Heart left ventricle (tissue), 16 donors: ENCODE data around the gene KDM4D. TPM values are rescaled to one million over a fixed set of nuclear protein-coding genes. Genes with fewer than 3 reads are reported as not detected.

ENCODE experiments used
- ATAC-seq, 4 donors: fragments of 200-7000 bp; cut with Tn5 transposase; one replicate each; pipeline ENCODE4 v1.9.1; 2020 to 2022; ENCODE audit warnings: moderate library complexity in 4 of 4, mild to moderate bottlenecking in 3 of 4, moderate number of reproducible peaks in 1 of 4
- DNase-seq, 5 donors: peaks; one replicate each; pipeline ENCODE4 v3.0.0-alpha.2; 2020
- H3K27ac ChIP-seq, 12 donors: fragments of 200-600 bp; sonication (generic) in 4 of 12; one replicate each; pipeline versions ENCODE4 v1.5.0 to v1.8.0; 2016 to 2022; ENCODE audit warnings: mild to moderate bottlenecking in 2 of 12
- H3K27me3 ChIP-seq, 9 donors: fragments of 200-600 bp; sonication (generic) in 2 of 9; one replicate each; pipeline versions ENCODE4 v1.5.1 to v1.8.0; 2016 to 2022; ENCODE audit warnings: mild to moderate bottlenecking in 3 of 9
- H3K36me3 ChIP-seq, 9 donors: fragments of 200-600 bp; sonication (generic) in 2 of 9; one replicate each; pipeline versions ENCODE4 v1.5.0 to v1.8.0; 2018 to 2022; ENCODE audit warnings: mild to moderate bottlenecking in 2 of 9
- H3K4me1 ChIP-seq, 12 donors: fragments of 200-600 bp; sonication (generic) in 4 of 12; one replicate each; pipeline versions ENCODE4 v1.5.0 to v1.8.0; 2016 to 2022; ENCODE audit warnings: mild to moderate bottlenecking in 3 of 12
- H3K4me3 ChIP-seq, 12 donors: fragments of 200-600 bp; sonication (generic) in 4 of 12; one replicate each; pipeline versions ENCODE4 v1.5.0 to v1.8.0; 2017 to 2022; ENCODE audit warnings: mild to moderate bottlenecking in 9 of 12, moderate library complexity in 4 of 12
- H3K9me3 ChIP-seq, 12 donors: fragments of 200-600 bp; sonication (generic) in 4 of 12; one replicate each; pipeline versions ENCODE4 v1.5.0 to v1.8.0; 2016 to 2022; ENCODE audit warnings: mild to moderate bottlenecking in 1 of 12
- CTCF ChIP-seq, 12 donors: fragments of 200-600 bp; sonication (generic) in 4 of 12; IDR thresholded peaks; one replicate each; pipeline versions ENCODE4 v1.5.0 to v1.8.0; 2018 to 2022; ENCODE audit warnings: antibody characterized with exemption in 12 of 12, mild to moderate bottlenecking in 5 of 12
- POLR2A ChIP-seq, 2 donors: fragments of 450-650 bp; IDR thresholded peaks; one replicate each; pipeline ENCODE4 v1.6.1; 2017; ENCODE audit warnings: antibody characterized with exemption in 2 of 2, mild to moderate bottlenecking in 2 of 2, moderate library complexity in 2 of 2
- WGBS, 4 donors: extraction: QIAGEN DNeasy Blood & Tissue Kit in 2 of 4; methylation state at CpG; one replicate each; pipeline versions ENCODE4 v1.1.5 to v1.1.7; 2013 to 2018; 5-methylcytosine and 5-hydroxymethylcytosine counted together
- intact Hi-C, 10 donors: fragments of 100-400 bp; cut with DNase I; formaldehyde crosslinking; loops; one replicate each; pipeline versions ENCODE4 v1.11.1 to v1.14.2; 2022
- polyA plus RNA-seq, 2 donors: library from polyadenylated mRNA; stranded (reverse); fragments of 200-250 nt; gene quantifications; one replicate each; pipeline ENCODE4 v1.2.3, GENCODE V29; 2013
- total RNA-seq, 9 donors: library from RNA; depleted of rRNA in 2 of 9; stranded (reverse); fragments of >200 nt in 2 of 9; fragmentation: NEBNext Ultra II Directional in 3 of 9; extraction: Animal tissue kit (Norgen Biotek cat#: 25700) in 3 of 9; gene quantifications; one replicate each; pipeline versions ENCODE4 v1.1.0 to v1.2.4, GENCODE V29; 2016 to 2023
- donor health status: ischemic (EF 13 %, LVEDD 7.1; RV severe dilation, severe dysfunction).
- donor health status: healthy with polysubstance abuse.
- donor health status: DM: no; HTN: yes; CAD: no.
- donor health status: DM: no; HTN: no; CAD: no.
- donor health status: ischemic (EF 25% LVEDD 6.9; RV normal size, moderate dysfunction).
- donor health status: ischemic (EF 25% LVEDD 5.7; RV mildly dilated, moderate dysfunction).
- donor health status: healthy.
- donor health status: DM: yes; HTN: yes; CAD: no.
- donor health status: ischemic (EF 35%, LVEDD 5.7; RV mildly dilated, moderate dysfunction).
- donor health status: nonischemic (EF 11% LVEDD 7.7; RV severe dilation, severe dysfunction).
- donor health status: DM: yes; HTN: yes; CAD: no.
- donor health status: PGD.
- donor health status: ischemic (EF 29% LVEDD 5.4; RV normal size, mild dysfunction).
- donor health status: nonischemic (EF 23%, LVEDD 6.1; RV moderate dilation, normal function).

Gene KDM4D
- total and polyA plus RNA-seq, 11 donors = 0.19 to 1.3 (median 0.88) TPM; not detected in 1

GRCh38 chr11:94964934-94965333 is 8.6 kb upstream of the KDM4D start:
- no peaks in the 10 kb centered on the region for H3K27me3 ChIP-seq
- H3K4me3 ChIP-seq = no peak overlapping the region
- DNase-seq = no peak
- no peak overlapping the region for H3K27ac ChIP-seq
- H3K9me3 ChIP-seq = no peaks in the 10 kb centered on the region
- peaks cover 0 to 100% (median 99%) of the 10 kb centered on the region in 9 donors for H3K36me3 ChIP-seq
- no peak for TF ChIP-seq CTCF (IDR thresholded peaks at IDR 0.05)
- TF ChIP-seq POLR2A (IDR thresholded peaks at IDR 0.05) = no peak
- no peaks in the 10 kb centered on the region for H3K4me1 ChIP-seq
- intact Hi-C loops = loop anchor here in 9 of 10 donors (5.0 to 10.0 kb wide), 5 partner anchors 90 to 810 kb away; no protein-coding TSS in a partner anchor
- 76 to 83% (median 78%) methylated on average over 4 of the region's 4 CpGs for WGBS, 4 donors
- ATAC-seq = no peak

- ATAC-seq (no peak), DNase-seq (no peak)
- TF ChIP-seq CTCF (IDR thresholded peaks at IDR 0.05) (peak; percentile 26 to 63 (median 54)), POLR2A (IDR thresholded peaks at IDR 0.05) (no peak)
- Histone ChIP-seq H3K27me3 (no peaks in the 10 kb centered on the region), H3K36me3 (peaks cover 0 to 86% (median 85%) of the 10 kb centered on the region in 9 donors), H3K9me3 (no peaks in the 10 kb centered on the region), H3K4me3 (no peak overlapping the region), H3K4me1 (peaks cover 4 to 19% (median 11%) of the 10 kb centered on the region in 12 donors), H3K27ac (no peak overlapping the region)
- intact Hi-C loops = loop anchor here (2.0 to 10.0 kb wide), 6 partner anchors 94 to 806 kb away; no protein-coding TSS in a partner anchor
- 94 to 96% (median 95%) methylated on average over 1 of the region's 1 CpG for WGBS, 4 donors
These were observed 5.1 kb upstream of the KDM4D start for GRCh38 chr11:94968334-94968958.

GRCh38 chr11:94972700-94973098 is 810 bp upstream of the KDM4D start:
- DNase-seq = no peak
- H3K4me3 ChIP-seq = peak overlapping the region; percentile 71 to 93 (median 87)
- no peaks in the 10 kb centered on the region for H3K9me3 ChIP-seq
- TF ChIP-seq CTCF (IDR thresholded peaks at IDR 0.05) (no peak), POLR2A (IDR thresholded peaks at IDR 0.05) (no peak)
- no peak for ATAC-seq
- no peaks in the 10 kb centered on the region for H3K27me3 ChIP-seq
- intact Hi-C loops = loop anchor here in 6 of 10 donors (5.0 to 10.0 kb wide), 9 partner anchors 78 to 792 kb away; partner anchors contain the start of gene SRSF8 (in 4 of the 6)
- H3K27ac ChIP-seq = peak overlapping the region in 7 of 12 donors; percentile 74 to 89 (median 81)
- WGBS, 4 donors = 9 to 11% (median 10%) methylated on average over 5 of the region's 5 CpGs
- H3K4me1 ChIP-seq = peaks cover 4 to 19% (median 12%) of the 10 kb centered on the region in 12 donors
- H3K36me3 ChIP-seq = peaks cover 0 to 44% (median 42%) of the 10 kb centered on the region in 9 donors

GRCh38 chr11:94974178-94974577 is 669 bp downstream of the KDM4D start:
- TF ChIP-seq POLR2A (IDR thresholded peaks at IDR 0.05) = no peak
- TF ChIP-seq CTCF (IDR thresholded peaks at IDR 0.05) = no peak
- peaks cover 0 to 29% (median 27%) of the 10 kb centered on the region in 9 donors for H3K36me3 ChIP-seq
- H3K4me3 ChIP-seq = peak overlapping the region; percentile 71 to 93 (median 87)
- DNase-seq (no peak), ATAC-seq (no peak)
- peak overlapping the region in 5 of 12 donors; percentile 79 to 89 (median 81) for H3K27ac ChIP-seq
- no peaks in the 10 kb centered on the region for H3K27me3 ChIP-seq
- intact Hi-C loops = loop anchor here in 6 of 10 donors (5.0 to 10.0 kb wide), 9 partner anchors 79 to 791 kb away; partner anchors contain the start of gene SRSF8 (in 4 of the 6)
- WGBS, 4 donors = 49 to 62% (median 58%) methylated on average over 6 of the region's 6 CpGs
- no peaks in the 10 kb centered on the region for H3K9me3 ChIP-seq
- H3K4me1 ChIP-seq = peaks cover 4 to 19% (median 12%) of the 10 kb centered on the region in 12 donors
